ENCODE data around the gene IGF1. TPM values are rescaled to one million over a fixed set of nuclear protein-coding genes. Genes with fewer than 3 reads are reported as not detected.

Gene IGF1
- total RNA-seq, 5 donors from 2014 or later (not counting 1 experiment from before 2014, with no cell fraction given) = 0.26 to 0.32 TPM; not detected in 3

DNA sequence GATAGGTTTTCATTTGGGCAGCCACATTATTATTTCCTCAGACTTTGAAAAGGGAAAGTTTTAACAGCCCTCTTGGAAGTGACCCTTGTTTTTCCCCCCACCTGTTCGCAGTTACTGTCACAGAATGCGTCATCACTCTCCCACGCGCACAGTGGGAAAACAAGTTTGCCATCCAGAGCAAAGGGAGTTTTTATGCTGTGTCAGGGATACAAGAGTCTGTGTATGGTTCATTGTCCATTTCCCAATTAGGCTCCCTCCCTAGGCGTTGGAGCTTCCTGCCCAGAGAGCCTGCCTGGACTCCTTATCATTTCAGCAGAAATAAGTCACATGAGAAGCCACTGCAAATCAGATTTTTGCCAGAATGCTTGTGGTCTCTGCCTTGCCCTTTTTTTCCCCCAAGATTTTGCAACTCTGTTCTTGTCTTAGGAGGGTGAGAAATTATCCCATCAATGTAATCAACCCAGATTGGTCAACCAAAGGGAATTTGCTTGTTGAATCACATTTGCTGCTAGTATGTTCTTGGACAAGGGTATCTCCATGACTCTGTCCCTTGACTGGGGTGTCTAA, 104.1 kb downstream of the IGF1 start:
- no peaks in the 10 kb centered on the region for H3K4me1 ChIP-seq (ENCODE audit: control insufficient read depth in 1 of 2, extremely low read depth in 1 of 2, insufficient read depth in 2 of 2, low read length in 2 of 2)

GRCh38 chr12:102374190-102374589, 106.2 kb downstream of the IGF1 start:
- Histone ChIP-seq H3K4me1 (ENCODE audit: control insufficient read depth in 1 of 2, extremely low read depth in 1 of 2, insufficient read depth in 2 of 2, low read length in 2 of 2) (no peaks in the 10 kb centered on the region), H3K27ac (ENCODE audit: low read length) (no peak overlapping the region), H3K27me3 (replicated peaks in 1 of 2; ENCODE audit: control insufficient read depth in 2 of 2, extremely low read depth in 1 of 2, insufficient read depth in 2 of 2, low read length in 1 of 2) (no peaks in the 10 kb centered on the region), H3K9me3 (no peaks in the 10 kb centered on the region), H3K36me3 (ENCODE audit: control insufficient read depth in 2 of 2, extremely low read depth in 1 of 2, insufficient read depth in 1 of 2, low read length in 1 of 2) (no peaks in the 10 kb centered on the region), H3K4me3 (ENCODE audit: control insufficient read depth in 1 of 2, extremely low read depth in 1 of 2, low read length in 1 of 2) (no peak overlapping the region)
- H3K36me3 Mint-ChIP-seq = no peaks in the 10 kb centered on the region
- H3K4me1 Mint-ChIP-seq = no peaks in the 10 kb centered on the region
- CTCF ChIA-PET = no interaction called here
- POLR2A ChIA-PET = no interaction called here
- H3K27me3 Mint-ChIP-seq = peaks cover 0 to 4% of the 10 kb centered on the region in 2 donors
- ATAC-seq (replicated peaks in 1 of 4) (no peak), DNase-seq (no peak)
- no peak overlapping the region for H3K27ac Mint-ChIP-seq
- H3K4me3 Mint-ChIP-seq = no peak overlapping the region
- WGBS (ENCODE audit: insufficient coverage) = no CpG with 5 or more reads among the region's 1 CpG
- H3K9me3 Mint-ChIP-seq = no peaks in the 10 kb centered on the region

More for the DNA sequence above, 104.1 kb downstream of the IGF1 start:
- H3K4me3 ChIP-seq (ENCODE audit: control insufficient read depth in 1 of 2, extremely low read depth in 1 of 2, low read length in 1 of 2) = no peak overlapping the region
- H3K27ac Mint-ChIP-seq = no peak overlapping the region
- DNase-seq (no peak), ATAC-seq (replicated peaks in 1 of 4) (no peak)
- no peaks in the 10 kb centered on the region for H3K4me1 Mint-ChIP-seq
- CTCF ChIA-PET = no interaction called here
- POLR2A ChIA-PET = no interaction called here
- no peaks in the 10 kb centered on the region for H3K27me3 Mint-ChIP-seq
- no peaks in the 10 kb centered on the region for H3K9me3 ChIP-seq
- no peak overlapping the region for H3K27ac ChIP-seq (ENCODE audit: low read length)
- H3K9me3 Mint-ChIP-seq = no peaks in the 10 kb centered on the region
- no peak overlapping the region for H3K4me3 Mint-ChIP-seq
- H3K36me3 Mint-ChIP-seq = no peaks in the 10 kb centered on the region
- H3K27me3 ChIP-seq (replicated peaks in 1 of 2; ENCODE audit: control insufficient read depth in 2 of 2, extremely low read depth in 1 of 2, insufficient read depth in 2 of 2, low read length in 1 of 2) = no peaks in the 10 kb centered on the region
- H3K36me3 ChIP-seq (ENCODE audit: control insufficient read depth in 2 of 2, extremely low read depth in 1 of 2, insufficient read depth in 1 of 2, low read length in 1 of 2) = no peaks in the 10 kb centered on the region
- 50% methylated on average over 1 of the region's 5 CpGs for WGBS (ENCODE audit: insufficient coverage)

DNA sequence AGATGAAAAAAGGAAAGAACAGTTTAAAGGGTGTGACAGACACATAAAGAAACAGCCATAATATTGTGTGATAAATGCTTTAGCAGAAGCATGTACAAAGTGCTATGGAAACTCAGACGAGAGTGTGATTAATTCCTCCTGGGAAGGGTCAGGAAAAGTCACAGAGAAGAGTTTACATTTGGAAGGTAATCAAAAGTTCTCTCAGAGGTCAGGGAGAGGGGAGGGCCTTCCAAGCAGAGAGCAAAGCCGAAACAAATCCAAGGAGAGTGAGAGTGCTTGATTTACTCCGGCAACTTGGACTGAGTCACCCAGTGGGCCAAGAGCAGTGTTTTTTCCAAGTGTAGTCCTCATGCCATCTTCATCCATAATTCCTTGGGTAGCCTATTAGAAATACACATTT, 108.3 kb downstream of the IGF1 start:
- H3K36me3 ChIP-seq (ENCODE audit: control insufficient read depth in 2 of 2, extremely low read depth in 1 of 2, insufficient read depth in 1 of 2, low read length in 1 of 2) = no peaks in the 10 kb centered on the region
- H3K27me3 Mint-ChIP-seq = peaks cover 1 to 4% of the 10 kb centered on the region in 2 donors
- CTCF ChIA-PET = no interaction called here
- no peak overlapping the region for H3K27ac ChIP-seq (ENCODE audit: low read length)
- peaks cover 2 to 4% (median 3%) of the 10 kb centered on the region in 3 donors for H3K9me3 Mint-ChIP-seq
- no peak for DNase-seq
- no peaks in the 10 kb centered on the region for H3K4me1 Mint-ChIP-seq
- no peak overlapping the region for H3K27ac Mint-ChIP-seq
- no peak for ATAC-seq (replicated peaks in 1 of 4)
- H3K4me1 ChIP-seq (ENCODE audit: control insufficient read depth in 1 of 2, extremely low read depth in 1 of 2, insufficient read depth in 2 of 2, low read length in 2 of 2) = no peaks in the 10 kb centered on the region
- H3K36me3 Mint-ChIP-seq = no peaks in the 10 kb centered on the region
- no peaks in the 10 kb centered on the region for H3K27me3 ChIP-seq (replicated peaks in 1 of 2; ENCODE audit: control insufficient read depth in 2 of 2, extremely low read depth in 1 of 2, insufficient read depth in 2 of 2, low read length in 1 of 2)
- H3K4me3 ChIP-seq (ENCODE audit: control insufficient read depth in 1 of 2, extremely low read depth in 1 of 2, low read length in 1 of 2) = no peak overlapping the region
- POLR2A ChIA-PET = no interaction called here
- no peaks in the 10 kb centered on the region for H3K9me3 ChIP-seq
- H3K4me3 Mint-ChIP-seq = no peak overlapping the region
- WGBS (ENCODE audit: insufficient coverage) = 87% methylated on average over 2 of the region's 3 CpGs

- no CpG with 5 or more reads among the region's 2 CpGs for WGBS (ENCODE audit: insufficient coverage)
- POLR2A ChIA-PET = no interaction called here
- Histone ChIP-seq H3K27me3 (replicated peaks in 1 of 2; ENCODE audit: control insufficient read depth in 2 of 2, extremely low read depth in 1 of 2, insufficient read depth in 2 of 2, low read length in 1 of 2) (no peaks in the 10 kb centered on the region), H3K36me3 (ENCODE audit: control insufficient read depth in 2 of 2, extremely low read depth in 1 of 2, insufficient read depth in 1 of 2, low read length in 1 of 2) (no peaks in the 10 kb centered on the region), H3K9me3 (no peaks in the 10 kb centered on the region), H3K27ac (ENCODE audit: low read length) (no peak overlapping the region), H3K4me3 (ENCODE audit: control insufficient read depth in 1 of 2, extremely low read depth in 1 of 2, low read length in 1 of 2) (no peak overlapping the region), H3K4me1 (ENCODE audit: control insufficient read depth in 1 of 2, extremely low read depth in 1 of 2, insufficient read depth in 2 of 2, low read length in 2 of 2) (no peaks in the 10 kb centered on the region)
- CTCF ChIA-PET = no interaction called here
- H3K27ac Mint-ChIP-seq = no peak overlapping the region
- ATAC-seq (replicated peaks in 1 of 4) (no peak), DNase-seq (no peak)
- peaks cover 1 to 5% of the 10 kb centered on the region in 2 donors for H3K27me3 Mint-ChIP-seq
- no peak overlapping the region for H3K4me3 Mint-ChIP-seq
- H3K36me3 Mint-ChIP-seq = no peaks in the 10 kb centered on the region
- peaks cover 2 to 4% (median 3%) of the 10 kb centered on the region in 3 donors for H3K9me3 Mint-ChIP-seq
- H3K4me1 Mint-ChIP-seq = no peaks in the 10 kb centered on the region
Measured at GRCh38 chr12:102371165-102371564, 109.2 kb downstream of the IGF1 start.

DNA sequence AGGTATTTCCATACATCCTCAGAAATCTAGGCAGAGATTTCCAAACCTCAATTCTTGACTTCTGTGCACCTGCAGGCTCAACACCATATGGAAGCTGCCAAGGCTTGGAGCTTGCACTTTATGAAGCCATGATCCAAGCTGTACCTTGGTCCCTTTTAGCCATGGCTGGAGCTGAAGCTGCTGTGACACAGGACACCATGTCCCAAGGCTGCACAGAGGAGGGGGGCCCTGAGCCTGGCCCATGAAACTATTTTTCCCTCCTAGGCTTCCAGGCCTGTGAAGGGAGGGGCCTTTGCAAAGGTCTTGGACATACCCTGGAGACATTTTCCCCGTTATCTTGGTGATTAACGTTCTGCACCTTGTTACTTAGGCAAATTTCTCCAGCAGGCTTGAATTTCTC, 110.5 kb downstream of the IGF1 start:
- POLR2A ChIA-PET = no interaction called here
- no peak for ATAC-seq (replicated peaks in 1 of 4)
- H3K9me3 Mint-ChIP-seq = peaks cover 2 to 4% (median 3%) of the 10 kb centered on the region in 3 donors
- H3K36me3 Mint-ChIP-seq = no peaks in the 10 kb centered on the region
- DNase-seq = no peak
- 15% methylated on average over 2 of the region's 2 CpGs for WGBS (ENCODE audit: insufficient coverage)
- no peak overlapping the region for H3K27ac Mint-ChIP-seq
- H3K27ac ChIP-seq (ENCODE audit: low read length) = no peak overlapping the region
- CTCF ChIA-PET = no interaction called here
- no peak overlapping the region for H3K4me3 Mint-ChIP-seq
- H3K27me3 Mint-ChIP-seq = peaks cover 1 to 8% of the 10 kb centered on the region in 2 donors
- no peak overlapping the region for H3K4me3 ChIP-seq (ENCODE audit: control insufficient read depth in 1 of 2, extremely low read depth in 1 of 2, low read length in 1 of 2)
- H3K27me3 ChIP-seq (replicated peaks in 1 of 2; ENCODE audit: control insufficient read depth in 2 of 2, extremely low read depth in 1 of 2, insufficient read depth in 2 of 2, low read length in 1 of 2) = no peaks in the 10 kb centered on the region
- H3K4me1 Mint-ChIP-seq = no peaks in the 10 kb centered on the region
- no peaks in the 10 kb centered on the region for H3K4me1 ChIP-seq (ENCODE audit: control insufficient read depth in 1 of 2, extremely low read depth in 1 of 2, insufficient read depth in 2 of 2, low read length in 2 of 2)
- no peaks in the 10 kb centered on the region for H3K36me3 ChIP-seq (ENCODE audit: control insufficient read depth in 2 of 2, extremely low read depth in 1 of 2, insufficient read depth in 1 of 2, low read length in 1 of 2)
- H3K9me3 ChIP-seq = no peaks in the 10 kb centered on the region

- DNase-seq (no peak), ATAC-seq (replicated peaks in 1 of 4) (no peak)
- H3K36me3 ChIP-seq (ENCODE audit: control insufficient read depth in 2 of 2, extremely low read depth in 1 of 2, insufficient read depth in 1 of 2, low read length in 1 of 2) = no peaks in the 10 kb centered on the region
- H3K4me3 ChIP-seq (ENCODE audit: control insufficient read depth in 1 of 2, extremely low read depth in 1 of 2, low read length in 1 of 2) = no peak overlapping the region
- ChIA-PET CTCF (no interaction called here), POLR2A (no interaction called here)
- no peaks in the 10 kb centered on the region for H3K36me3 Mint-ChIP-seq
- peaks cover 4 to 5% of the 10 kb centered on the region in 2 donors for H3K27me3 Mint-ChIP-seq
- H3K9me3 Mint-ChIP-seq = peaks cover 2 to 4% (median 3%) of the 10 kb centered on the region in 3 donors
- no peak overlapping the region for H3K27ac Mint-ChIP-seq
- no peaks in the 10 kb centered on the region for H3K9me3 ChIP-seq
- H3K27ac ChIP-seq (ENCODE audit: low read length) = no peak overlapping the region
- H3K4me3 Mint-ChIP-seq = no peak overlapping the region
- H3K4me1 ChIP-seq (ENCODE audit: control insufficient read depth in 1 of 2, extremely low read depth in 1 of 2, insufficient read depth in 2 of 2, low read length in 2 of 2) = no peaks in the 10 kb centered on the region
- no peaks in the 10 kb centered on the region for H3K27me3 ChIP-seq (replicated peaks in 1 of 2; ENCODE audit: control insufficient read depth in 2 of 2, extremely low read depth in 1 of 2, insufficient read depth in 2 of 2, low read length in 1 of 2)
- H3K4me1 Mint-ChIP-seq = no peaks in the 10 kb centered on the region
Measured at GRCh38 chr12:102365365-102365764, 115.0 kb downstream of the IGF1 start.

GRCh38 chr12:102364709-102365108, 115.7 kb downstream of the IGF1 start:
- no peak overlapping the region for H3K27ac Mint-ChIP-seq
- no peaks in the 10 kb centered on the region for H3K27me3 ChIP-seq (replicated peaks in 1 of 2; ENCODE audit: control insufficient read depth in 2 of 2, extremely low read depth in 1 of 2, insufficient read depth in 2 of 2, low read length in 1 of 2)
- no peak overlapping the region for H3K4me3 Mint-ChIP-seq
- no peaks in the 10 kb centered on the region for H3K36me3 Mint-ChIP-seq
- H3K27ac ChIP-seq (ENCODE audit: low read length) = no peak overlapping the region
- no peaks in the 10 kb centered on the region for H3K9me3 ChIP-seq
- no peaks in the 10 kb centered on the region for H3K4me1 ChIP-seq (ENCODE audit: control insufficient read depth in 1 of 2, extremely low read depth in 1 of 2, insufficient read depth in 2 of 2, low read length in 2 of 2)
- no peaks in the 10 kb centered on the region for H3K4me1 Mint-ChIP-seq
- no CpG with 5 or more reads among the region's 1 CpG for WGBS (ENCODE audit: insufficient coverage)
- no peak for DNase-seq
- no peak overlapping the region for H3K4me3 ChIP-seq (ENCODE audit: control insufficient read depth in 1 of 2, extremely low read depth in 1 of 2, low read length in 1 of 2)
- CTCF ChIA-PET = no interaction called here
- peaks cover 4 to 5% of the 10 kb centered on the region in 2 donors for H3K27me3 Mint-ChIP-seq
- POLR2A ChIA-PET = no interaction called here
- ATAC-seq (replicated peaks in 1 of 4) = no peak
- H3K36me3 ChIP-seq (ENCODE audit: control insufficient read depth in 2 of 2, extremely low read depth in 1 of 2, insufficient read depth in 1 of 2, low read length in 1 of 2) = no peaks in the 10 kb centered on the region
- H3K9me3 Mint-ChIP-seq = peaks cover 2 to 4% (median 3%) of the 10 kb centered on the region in 3 donors
